SU-DHL-6 (cell line): ENCODE data around the gene ST8SIA4.

Experiments
- CTCF ChIP-seq: fragments of 200-600 bp; sonication (generic); IDR thresholded peaks from one replicate; pipeline ENCODE4 v1.5.1; 2017; ENCODE audit warnings: antibody characterized with exemption, mild to moderate bottlenecking, low read length, moderate library complexity; ENCODE audit not compliant: insufficient read depth, poor library complexity, severe bottlenecking
- EZH2phosphoT487 ChIP-seq: fragments of 200-600 bp; sonication (generic), shearing (Covaris generic); conservative IDR thresholded peaks from 2 replicates; pipeline ENCODE4 v1.6.1; 2018; ENCODE audit warnings: mild to moderate bottlenecking, antibody characterized with exemption, low read length, moderate library complexity, mixed read lengths

DNA sequence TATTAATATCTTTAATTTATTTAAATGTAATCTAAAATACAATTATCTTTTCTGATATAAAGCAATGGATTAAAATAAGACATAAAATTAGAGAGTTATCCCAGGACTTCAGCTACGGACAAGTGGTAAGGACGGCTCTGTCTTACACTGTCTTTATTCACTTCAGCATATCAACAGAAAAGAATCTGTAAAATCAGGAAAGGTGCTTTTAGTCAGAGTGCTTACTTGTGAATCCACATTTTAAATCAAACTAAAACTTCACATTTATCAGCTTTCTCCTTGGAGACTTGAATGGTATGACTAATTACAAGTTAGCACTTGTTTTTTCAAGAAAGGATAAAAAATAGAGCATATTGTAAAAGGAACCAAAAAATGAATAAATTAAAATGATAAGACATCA is 39.3 kb downstream of the ST8SIA4 start:
- no peak for TF ChIP-seq CTCF
- no peak for TF ChIP-seq EZH2phosphoT487
